ENCODE measurements around the gene GPX4. TPM values are rescaled to one million over a fixed set of nuclear protein-coding genes. Genes with fewer than 3 reads are reported as not detected.

The GPX4 gene
- total and polyA plus RNA-seq, 9 of the 15 experiments (the other 6 are each of a cell fraction or from before 2014, with no cell fraction given): 61.4 to 661 (median 349) TPM

- Histone ChIP-seq H3K9me3 (replicated peaks; ENCODE audit: control insufficient read depth, insufficient read depth, low read depth, low read length) (no peaks in the 10 kb centered on the region), H4K20me1 (replicated peaks; ENCODE audit: control insufficient read depth, insufficient read depth, low read length) (no peaks in the 10 kb centered on the region; the same call in 1 of the 2 replicates), H3K4me3 (no peak overlapping the region), H3K4me2 (ENCODE audit: insufficient read depth, low read length) (no peak overlapping the region), H3K36me3 (ENCODE audit: control insufficient read depth, insufficient read depth, low read length) (peaks cover 87% of the 10 kb centered on the region), H3K9me1 (ENCODE audit: control insufficient read depth, insufficient read depth, low read length) (no peaks in the 10 kb centered on the region), H2AFZ (ENCODE audit: low read depth, low read length) (no peak overlapping the region), H3K9ac (ENCODE audit: insufficient read depth in 1 of 2, low read depth in 2 of 2, low read length in 2 of 2) (peak overlapping the region in 1 of 2 experiments; percentile 61; a peak in 2 of 4 replicates), H3K27me3 (ENCODE audit: control insufficient read depth in 2 of 2, insufficient read depth in 2 of 2, low read length in 2 of 2) (no peaks in the 10 kb centered on the region), H3K79me2 (ENCODE audit: control insufficient read depth, insufficient read depth, low read length) (no peaks in the 10 kb centered on the region; the same call in 2 of the 3 replicates), H3K4me1 (replicated peaks in 1 of 2; ENCODE audit: control insufficient read depth in 2 of 2, insufficient read depth in 2 of 2, low read length in 2 of 2) (peaks cover 6 to 60% of the 10 kb centered on the region in 2 experiments; a peak in 4 of 5 replicates), H3K27ac (ENCODE audit: extremely low read depth, low read depth, low read length) (no peak overlapping the region)
- ChIA-PET POLR2A (interaction anchor here (1.0 to 1.5 kb wide), 3 partner anchors 10 to 95 kb away, joined by 3 to 12 read pairs (median 5); no protein-coding TSS in a partner anchor), CTCF (ENCODE audit: low intra/inter-chr PET ratio) (no interaction called here)
- 92% methylated on average over 24 of the region's 63 CpGs for WGBS (ENCODE audit: insufficient coverage, low coverage, missing lambda C conversion rate)
- DNase-seq (ENCODE audit: extremely low read depth in 1 of 4, low spot score in 3 of 4): no peak
- in situ Hi-C loops (cut with MboI): no loop called here
- intact Hi-C loops (cut with micrococcal nuclease): no loop called here
- ATAC-seq: no peak
- TF ChIP-seq HDGF (IDR thresholded peaks at IDR 0.05) (0 out of 2 replicates have a peak, but pooled peaks have one; percentile 50), RBM22 (IDR thresholded peaks at IDR 0.05; ENCODE audit: low read depth, low read length, poor library complexity, severe bottlenecking) (peak; percentile 41), EWSR1 (IDR thresholded peaks at IDR 0.05; ENCODE audit: borderline replicate concordance, low read depth, partially characterized antibody) (no peak), FIP1L1 (IDR thresholded peaks at IDR 0.05; ENCODE audit: low read depth, low read length, poor library complexity, severe bottlenecking) (peak; percentile 42)
- TF ChIP-seq, protein P1, sequence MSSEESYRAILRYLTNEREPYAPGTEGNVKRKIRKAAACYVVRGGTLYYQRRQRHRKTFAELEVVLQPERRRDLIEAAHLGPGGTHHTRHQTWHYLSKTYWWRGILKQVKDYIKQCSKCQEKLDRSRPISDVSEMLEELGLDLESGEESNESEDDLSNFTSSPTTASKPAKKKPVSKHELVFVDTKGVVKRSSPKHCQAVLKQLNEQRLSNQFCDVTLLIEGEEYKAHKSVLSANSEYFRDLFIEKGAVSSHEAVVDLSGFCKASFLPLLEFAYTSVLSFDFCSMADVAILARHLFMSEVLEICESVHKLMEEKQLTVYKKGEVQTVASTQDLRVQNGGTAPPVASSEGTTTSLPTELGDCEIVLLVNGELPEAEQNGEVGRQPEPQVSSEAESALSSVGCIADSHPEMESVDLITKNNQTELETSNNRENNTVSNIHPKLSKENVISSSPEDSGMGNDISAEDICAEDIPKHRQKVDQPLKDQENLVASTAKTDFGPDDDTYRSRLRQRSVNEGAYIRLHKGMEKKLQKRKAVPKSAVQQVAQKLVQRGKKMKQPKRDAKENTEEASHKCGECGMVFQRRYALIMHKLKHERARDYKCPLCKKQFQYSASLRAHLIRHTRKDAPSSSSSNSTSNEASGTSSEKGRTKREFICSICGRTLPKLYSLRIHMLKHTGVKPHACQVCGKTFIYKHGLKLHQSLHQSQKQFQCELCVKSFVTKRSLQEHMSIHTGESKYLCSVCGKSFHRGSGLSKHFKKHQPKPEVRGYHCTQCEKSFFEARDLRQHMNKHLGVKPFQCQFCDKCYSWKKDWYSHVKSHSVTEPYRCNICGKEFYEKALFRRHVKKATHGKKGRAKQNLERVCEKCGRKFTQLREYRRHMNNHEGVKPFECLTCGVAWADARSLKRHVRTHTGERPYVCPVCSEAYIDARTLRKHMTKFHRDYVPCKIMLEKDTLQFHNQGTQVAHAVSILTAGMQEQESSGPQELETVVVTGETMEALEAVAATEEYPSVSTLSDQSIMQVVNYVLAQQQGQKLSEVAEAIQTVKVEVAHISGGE (CRISPR knock-in tag; IDR thresholded peaks at IDR 0.05): 0 out of 6 replicates have a peak, but pooled peaks of 1 of the 3 experiments have one; percentile 18
- no TSS peak for BruUV-seq (replicated peaks)
- FAIRE-seq: no peak
Measured at GRCh38 chr19:1122021-1122971, 18.5 kb downstream of the GPX4 start.
